NCI-H1417 treated with DMSO at 0.1 percent for 48 hours (cell line): Measurements from ENCODE around the gene PDAP1.
"Not testable (repeated sequence)": the region's sequence is repeated elsewhere in the genome, so short reads cannot be mapped to it uniquely, and the experiment has no call there.

Experiments
- DNase-seq: peaks from one replicate; lab custom pipeline; 2025; lab: John Stamatoyannopoulos, UW

The PDAP1 gene, protein sequence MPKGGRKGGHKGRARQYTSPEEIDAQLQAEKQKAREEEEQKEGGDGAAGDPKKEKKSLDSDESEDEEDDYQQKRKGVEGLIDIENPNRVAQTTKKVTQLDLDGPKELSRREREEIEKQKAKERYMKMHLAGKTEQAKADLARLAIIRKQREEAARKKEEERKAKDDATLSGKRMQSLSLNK

DNA sequence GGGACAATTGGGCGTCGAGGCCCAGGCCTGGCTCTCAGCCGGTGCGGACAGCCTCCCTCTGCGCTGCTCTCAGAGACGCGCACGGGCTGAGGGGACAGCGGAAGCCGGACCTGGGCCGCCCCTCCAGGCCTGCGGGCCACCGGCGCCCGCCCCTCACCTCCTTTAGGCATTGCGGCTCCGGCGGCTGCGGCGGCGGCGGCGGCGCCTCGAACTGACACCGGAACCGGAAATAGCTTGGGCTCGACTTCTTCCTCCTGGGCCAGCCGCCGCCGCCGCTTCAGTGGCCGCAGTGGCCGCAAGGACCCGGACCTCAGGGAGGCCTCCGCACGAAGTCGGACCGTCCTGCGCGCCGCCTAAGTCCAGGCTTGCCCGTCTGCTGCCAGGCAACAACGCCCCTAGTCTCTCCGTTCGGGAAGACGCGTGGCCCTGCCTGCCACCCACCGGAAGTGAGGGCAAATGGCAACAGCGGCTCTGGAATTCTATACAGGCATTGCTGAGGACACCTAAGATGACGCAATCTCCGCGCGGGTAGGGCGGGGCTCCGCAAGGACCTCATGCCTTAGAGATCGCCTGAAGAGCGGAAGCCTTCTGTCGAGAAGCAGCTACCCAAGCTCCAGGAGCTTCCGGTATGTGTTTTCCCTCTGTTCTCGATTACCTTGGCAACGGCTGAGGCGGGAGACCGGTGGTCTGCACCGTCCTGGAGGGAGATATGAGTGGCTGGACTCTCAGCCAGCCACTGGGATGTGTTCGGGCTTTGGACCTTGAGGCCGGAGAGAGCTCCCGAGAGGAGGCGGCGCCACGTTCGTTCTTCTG lies at the start of gene PDAP1, which contains the start of gene BUD31:
Gene PDAP1, minus strand, starts transcription at position 219 of the 813 bp plus-strand sequence. Its CDS starts 49 bp downstream, at position 170.
Gene BUD31, plus strand, starts transcription at position 591 of the 813 bp plus-strand sequence. CDS start 2,124 bp downstream, outside the sequence.
- DNase-seq, result peak; percentile 94

DNA sequence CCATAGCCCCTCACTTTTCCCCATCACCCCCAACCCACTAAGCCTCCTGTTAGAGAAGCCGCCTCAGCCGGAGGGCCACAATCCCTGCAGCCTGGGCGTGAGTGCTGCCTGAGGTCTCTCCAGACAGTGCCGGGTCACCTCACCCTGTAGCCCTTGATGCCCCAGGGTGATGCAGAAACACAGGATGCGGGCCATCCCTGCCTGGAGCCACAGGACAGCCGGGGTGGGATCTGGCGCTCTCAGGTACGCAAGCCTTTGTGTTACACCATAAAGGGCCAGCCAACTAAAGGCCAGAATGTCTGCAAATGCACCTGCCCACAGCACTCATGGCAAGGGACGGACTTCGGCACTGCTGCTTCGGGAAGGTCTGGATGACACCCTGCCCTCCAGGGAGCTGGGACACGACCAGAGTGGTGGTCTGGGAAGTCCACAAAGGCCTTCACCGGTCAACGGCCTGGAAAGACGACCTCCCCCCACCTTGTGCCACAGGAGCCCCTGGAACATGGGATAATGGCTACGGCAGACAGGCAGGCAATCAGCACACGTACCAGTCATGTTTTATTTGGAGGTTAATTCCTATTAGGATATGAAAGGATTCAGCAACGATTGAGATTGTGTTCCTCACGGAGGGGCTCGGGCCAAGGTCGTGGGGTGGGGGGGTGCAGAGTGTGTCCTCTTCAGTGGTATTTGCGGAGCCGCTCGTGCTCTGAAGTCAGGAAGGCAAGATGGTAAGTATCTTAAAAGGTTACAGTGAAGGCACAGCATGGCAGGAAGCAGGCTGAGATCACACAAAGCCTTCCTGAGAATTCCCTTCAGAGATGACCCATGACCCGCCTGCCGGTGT lies 49.5 kb upstream of the PDAP1 start:
- no peak for DNase-seq

DNA sequence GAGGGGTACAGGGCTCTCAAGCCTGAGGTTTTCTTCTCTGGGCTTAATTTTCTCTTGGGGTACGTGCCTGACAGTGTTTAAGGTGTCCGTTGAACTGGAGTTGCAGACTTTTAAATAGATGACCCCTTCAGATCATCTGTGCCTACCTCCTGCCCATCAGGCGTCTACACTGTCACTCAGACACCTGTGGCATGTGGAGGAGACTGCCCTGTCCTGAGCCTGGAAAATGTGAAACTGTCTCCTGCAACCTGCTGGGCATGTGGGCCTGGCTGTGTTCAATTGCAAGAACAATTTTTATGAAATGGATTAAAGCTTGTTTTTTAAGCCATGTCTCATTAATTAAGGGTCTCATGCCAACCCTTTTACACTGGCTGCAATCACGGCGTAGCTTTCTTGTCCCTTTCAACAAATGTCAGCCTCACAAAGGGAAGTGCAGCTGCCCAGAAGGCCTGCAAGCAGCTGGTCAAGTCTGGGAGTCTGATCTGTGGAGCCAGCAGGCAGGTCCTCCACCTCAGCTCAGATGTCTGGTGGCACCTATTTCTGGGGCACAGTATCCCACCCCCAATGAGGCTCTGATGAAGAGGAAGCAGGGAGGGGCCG lies 48.8 kb upstream of the PDAP1 start:
- DNase-seq, result no peak

DNA sequence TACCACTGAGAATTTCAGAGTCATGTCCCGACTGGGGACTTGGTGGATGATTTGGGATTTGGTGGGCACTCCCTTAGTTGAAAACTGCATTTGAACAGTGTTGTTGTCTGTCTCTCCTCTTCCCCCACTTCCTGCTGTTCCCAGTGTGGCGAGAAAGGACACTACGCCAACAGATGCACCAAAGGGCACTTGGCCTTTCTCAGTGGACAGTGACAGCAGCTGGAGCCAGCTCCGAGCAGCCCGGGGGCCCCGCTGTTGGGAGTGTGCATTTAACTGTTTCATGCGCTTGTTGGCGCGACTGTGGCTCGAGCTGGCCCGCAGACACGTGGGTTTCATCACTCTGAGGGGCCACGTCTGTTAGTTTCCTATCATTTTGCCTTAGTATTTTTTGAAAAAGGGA lies 47.9 kb upstream of the PDAP1 start:
- DNase-seq, result no peak

DNA sequence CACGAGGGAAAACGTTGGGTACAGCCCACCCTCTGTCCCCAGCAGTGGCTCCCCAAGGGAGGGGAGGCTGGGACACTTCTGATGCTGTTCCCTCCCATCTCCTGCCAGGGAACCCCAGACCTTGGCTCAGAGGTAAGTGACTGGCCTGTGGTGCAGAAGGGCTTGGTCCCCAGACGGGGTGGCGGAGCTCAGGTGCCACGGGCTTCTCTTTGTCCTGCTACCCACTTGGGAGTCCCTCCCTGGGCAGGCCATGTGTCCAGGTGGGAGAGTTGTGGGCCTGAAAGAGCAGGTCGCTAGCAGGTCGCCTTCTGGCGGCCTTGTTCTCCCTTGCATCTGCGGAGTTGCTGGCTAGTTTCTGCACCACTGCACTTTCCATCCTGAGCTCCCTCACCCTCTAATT lies 47.5 kb upstream of the PDAP1 start:
- no peak for DNase-seq

DNA sequence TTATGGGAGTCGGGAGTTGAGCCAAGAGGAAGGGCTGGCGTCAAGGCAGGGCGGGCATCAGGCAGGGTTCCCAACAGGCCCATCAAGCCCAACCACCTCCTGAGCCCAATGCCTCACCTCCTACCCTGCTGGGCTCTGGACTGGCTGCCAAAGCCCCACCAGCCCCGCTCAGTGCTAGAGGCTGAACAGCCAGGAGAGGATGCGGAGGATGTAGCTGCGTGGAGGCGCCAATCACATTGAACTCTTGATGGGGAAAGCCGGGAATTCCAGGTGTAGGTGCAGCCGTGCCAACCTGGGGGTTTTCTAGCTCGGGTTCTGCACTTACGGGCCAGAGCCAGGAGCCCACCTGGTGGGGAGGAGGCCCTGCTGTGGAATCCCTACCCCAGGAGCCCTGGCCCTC lies 44.7 kb upstream of the PDAP1 start:
- DNase-seq, result no peak

DNA sequence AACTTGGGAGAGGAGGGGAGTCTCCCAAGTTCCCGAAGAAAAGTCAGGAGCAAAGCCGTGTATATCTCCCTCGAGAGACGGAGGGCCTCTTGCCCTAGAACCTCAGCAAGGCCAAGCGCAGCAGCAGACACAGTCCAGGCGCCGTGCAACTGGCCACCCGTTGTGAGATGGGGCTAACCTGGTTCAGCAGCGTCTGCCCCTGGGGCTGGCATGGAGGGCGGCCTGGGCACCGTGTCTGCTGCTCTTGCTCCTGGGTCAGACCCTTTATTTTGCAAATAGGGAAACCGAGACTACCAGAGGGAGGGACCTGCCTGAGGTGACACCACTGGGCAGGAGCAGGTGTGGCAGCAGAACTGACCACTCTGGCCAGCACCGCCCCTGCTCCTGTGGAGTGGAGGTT lies 44.1 kb upstream of the PDAP1 start:
- no peak for DNase-seq

DNA sequence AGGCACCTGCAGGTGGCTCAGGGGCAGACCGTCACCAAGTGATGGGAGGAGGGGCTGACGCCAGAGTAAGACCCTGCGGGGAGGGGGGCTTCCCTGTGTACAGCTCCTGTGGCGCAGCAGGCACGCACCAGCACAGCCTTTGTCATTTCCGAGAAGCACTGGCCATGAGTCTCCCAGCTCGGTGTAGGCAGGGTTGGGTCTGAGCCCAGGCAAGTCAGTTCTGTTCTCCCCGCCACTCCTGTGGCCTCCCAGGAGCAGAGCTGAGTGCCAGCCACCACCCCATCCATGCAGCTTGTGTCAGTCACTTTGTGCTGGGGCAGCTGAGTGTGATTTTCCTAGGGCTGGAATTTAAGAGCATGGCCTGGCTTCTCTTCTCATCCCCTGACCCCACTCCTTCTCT lies 43.5 kb upstream of the PDAP1 start:
- no peak for DNase-seq

DNA sequence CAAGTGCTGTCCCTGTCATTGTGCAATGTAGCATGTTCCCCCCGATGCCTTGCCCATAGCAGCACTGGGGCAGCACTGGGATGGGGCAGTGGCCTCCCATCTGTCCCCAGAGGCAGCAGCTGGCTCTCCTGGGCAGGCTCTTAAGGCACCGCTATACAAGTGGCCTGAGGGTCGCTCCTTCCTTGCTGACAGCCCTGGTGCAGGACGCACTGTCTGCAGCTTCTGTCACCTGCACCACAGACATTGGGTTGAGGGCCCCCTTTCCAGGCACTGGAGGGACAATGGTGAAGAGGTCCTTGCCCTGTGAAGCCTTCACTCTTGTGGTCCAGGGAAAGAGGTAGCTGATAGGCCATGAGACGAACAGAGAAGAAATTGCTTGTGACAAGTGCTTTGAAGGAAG lies 40.9 kb upstream of the PDAP1 start:
- DNase-seq, result no peak

DNA sequence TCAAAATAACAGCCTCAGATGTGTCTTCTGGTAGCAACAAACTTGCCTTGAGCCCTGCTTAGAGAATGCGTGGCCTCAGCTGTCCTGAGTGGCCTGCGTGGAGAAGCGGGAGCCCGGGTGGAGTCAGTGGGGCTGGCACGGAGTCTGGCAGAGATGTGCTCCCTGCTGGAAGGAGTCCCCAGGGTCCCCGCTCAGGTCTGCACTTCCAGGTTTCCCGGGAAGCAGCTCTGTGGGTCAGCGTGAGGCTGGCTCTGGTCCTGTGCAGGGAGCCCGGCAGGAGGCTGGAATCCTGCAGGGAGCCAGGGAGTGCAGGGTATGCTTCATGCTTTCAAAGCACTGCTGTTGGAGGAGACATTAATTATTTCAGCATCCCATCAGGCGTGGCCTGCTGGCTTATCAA lies 40.5 kb upstream of the PDAP1 start:
- no peak for DNase-seq

DNA sequence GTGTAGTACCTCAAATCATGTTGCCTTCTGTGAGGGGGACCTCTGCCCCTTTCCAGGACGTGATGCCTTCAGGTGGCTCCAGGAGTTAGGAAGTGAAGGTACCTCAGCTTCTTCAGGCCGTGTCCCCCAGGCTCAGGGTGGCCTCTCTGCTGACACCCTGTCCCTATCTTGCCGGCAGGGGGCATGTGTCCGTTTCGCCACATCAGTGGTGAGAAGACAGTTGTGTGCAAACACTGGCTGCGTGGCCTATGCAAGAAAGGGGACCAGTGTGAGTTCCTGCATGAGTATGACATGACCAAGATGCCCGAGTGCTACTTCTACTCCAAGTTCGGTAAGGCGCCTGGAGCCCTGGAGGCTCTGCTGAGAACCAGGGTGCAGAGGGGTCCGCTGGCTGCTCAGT lies 39.5 kb upstream of the PDAP1 start:
- no peak for DNase-seq

DNA sequence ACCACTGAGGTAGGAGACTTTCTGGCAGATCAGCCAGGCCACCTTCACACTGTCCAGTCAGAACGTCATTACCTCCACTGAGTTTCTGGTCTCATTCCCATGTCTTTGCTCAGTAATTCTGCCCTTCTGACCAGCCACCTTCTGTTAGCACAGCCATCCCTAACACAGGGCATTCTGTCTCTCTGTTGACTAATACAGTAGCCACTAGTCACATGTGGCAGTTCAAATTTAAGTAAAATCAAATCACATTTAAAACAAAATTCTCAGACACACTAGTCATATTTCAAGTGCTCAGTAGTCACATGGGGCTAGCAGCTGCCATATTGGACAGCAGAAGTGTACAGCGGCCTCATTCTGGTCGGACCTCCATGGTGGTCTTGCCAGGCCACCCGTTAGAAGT lies 37.7 kb upstream of the PDAP1 start:
- DNase-seq, result no peak

DNA sequence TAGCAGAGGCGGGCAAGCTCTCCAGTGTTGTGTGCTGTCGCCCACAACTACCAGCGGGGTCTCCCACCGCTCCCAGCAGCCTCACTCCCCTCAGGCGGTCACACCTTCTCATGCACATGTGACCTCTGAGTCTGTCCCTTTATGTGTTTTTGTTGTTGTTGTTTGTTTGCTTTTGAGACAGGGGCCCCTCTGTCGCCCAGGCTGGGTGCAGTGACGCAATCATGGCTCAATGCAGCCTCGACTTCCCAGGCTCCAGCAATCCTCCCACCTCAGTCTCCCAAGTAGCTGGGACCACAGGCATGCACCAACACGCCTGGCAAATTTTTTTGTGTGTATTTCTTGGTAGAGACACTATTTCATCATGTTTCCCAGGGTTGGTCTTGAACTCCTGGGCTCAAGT lies 31.8 kb upstream of the PDAP1 start:
- no peak for DNase-seq

DNA sequence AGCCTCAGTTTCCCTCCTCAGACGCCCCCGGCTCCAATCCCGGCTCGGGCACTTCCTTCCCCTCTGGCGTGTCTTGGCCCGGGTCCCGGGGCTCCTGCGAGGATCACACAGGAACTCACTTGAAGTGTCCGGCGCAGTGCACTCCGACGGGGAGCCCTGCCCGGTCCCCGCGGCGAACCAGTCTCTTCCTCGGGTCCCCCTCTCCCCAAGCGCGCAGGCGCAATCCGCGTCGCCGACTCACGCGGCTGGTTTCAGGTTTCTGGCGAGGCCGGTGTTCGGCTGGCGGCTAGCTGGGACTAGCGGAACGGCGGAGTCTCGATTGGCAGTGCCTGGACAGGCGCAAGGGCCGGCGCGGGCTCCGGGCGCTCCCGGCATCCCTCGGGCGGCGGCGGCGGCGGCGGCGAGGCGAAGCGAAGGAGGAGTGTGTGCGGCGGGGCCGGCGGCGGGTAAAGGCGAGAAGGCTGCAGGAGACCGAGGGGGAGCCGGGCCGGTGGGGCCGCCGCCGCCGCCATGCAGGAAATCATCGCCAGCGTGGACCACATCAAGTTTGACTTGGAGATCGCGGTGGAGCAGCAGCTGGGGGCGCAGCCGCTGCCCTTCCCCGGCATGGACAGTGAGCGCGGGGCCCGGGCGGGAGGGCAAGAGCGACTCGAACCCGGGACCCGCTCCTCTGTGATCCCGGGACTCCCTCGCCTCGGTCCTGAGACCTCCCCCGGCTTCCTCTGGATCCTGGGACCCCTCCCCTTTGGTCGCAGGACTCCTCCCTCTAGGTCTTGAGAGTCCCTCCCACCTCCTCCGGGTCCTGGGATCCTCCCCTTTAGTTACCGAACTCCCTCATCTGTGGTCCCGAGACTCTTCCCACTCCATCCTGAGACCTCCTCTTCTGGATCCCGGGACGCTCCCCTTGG lies 30.4 kb upstream of the PDAP1 start, which contains the start of the genes CPSF4 and PTCD1:
Gene CPSF4, plus strand, starts transcription at position 371 of the 908 bp plus-strand sequence. Its CDS starts 140 bp downstream, at position 511.
Gene PTCD1, minus strand, starts transcription at position 226 of the 908 bp plus-strand sequence. CDS start 3,556 bp downstream, outside the sequence.
- DNase-seq, result peak; percentile 32

DNA sequence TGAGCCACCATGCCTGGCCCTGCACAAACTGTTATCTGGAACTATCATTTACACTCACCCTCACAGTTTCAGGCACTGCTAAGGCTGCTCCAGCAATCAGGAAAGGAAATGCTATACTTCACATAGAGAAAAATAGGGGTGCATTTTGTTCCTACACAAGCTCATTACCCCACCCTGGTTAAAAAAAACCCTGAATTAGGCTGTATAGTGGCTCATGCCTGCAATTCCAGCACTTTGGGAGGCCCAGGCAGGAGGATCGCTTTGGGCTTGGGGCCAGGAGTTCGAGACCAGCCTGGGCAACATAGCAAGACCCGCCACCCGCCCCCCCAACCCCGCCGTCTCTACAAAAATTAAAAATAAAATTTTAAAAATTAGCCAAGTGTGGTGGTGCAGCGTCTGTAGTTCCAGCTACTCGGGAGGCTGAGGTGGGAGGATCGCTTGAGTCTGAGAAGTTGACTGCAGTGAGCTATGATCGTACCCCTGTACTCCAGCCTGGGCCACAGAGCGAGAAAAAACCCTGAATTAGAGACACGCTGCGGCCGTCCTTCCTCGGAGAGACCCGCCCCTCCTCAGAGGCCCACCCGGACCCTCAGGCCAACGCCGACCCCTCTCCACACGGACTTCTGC lies 29.7 kb upstream of the PDAP1 start:
- no peak for DNase-seq

DNA sequence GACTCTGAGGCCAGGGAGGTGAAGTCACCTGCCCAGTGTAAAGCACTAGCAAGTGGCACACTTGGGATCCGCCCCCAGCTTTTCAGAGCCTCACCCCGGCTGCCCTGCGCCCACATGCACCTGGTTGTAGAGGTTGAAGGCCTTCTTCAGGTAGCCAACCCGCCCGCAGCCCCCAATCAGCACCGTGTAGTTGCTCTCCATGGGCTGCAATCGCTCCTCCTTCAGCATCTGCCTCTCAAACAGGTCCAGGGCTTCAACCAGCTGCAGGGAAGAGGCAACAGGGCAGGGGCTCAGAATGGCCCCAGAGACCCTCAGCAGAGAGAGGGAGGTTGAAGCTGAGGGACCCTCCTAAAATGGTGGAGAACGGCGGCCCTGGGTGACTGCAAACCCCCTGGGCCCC lies 24.8 kb upstream of the PDAP1 start:
- no peak for DNase-seq

DNA sequence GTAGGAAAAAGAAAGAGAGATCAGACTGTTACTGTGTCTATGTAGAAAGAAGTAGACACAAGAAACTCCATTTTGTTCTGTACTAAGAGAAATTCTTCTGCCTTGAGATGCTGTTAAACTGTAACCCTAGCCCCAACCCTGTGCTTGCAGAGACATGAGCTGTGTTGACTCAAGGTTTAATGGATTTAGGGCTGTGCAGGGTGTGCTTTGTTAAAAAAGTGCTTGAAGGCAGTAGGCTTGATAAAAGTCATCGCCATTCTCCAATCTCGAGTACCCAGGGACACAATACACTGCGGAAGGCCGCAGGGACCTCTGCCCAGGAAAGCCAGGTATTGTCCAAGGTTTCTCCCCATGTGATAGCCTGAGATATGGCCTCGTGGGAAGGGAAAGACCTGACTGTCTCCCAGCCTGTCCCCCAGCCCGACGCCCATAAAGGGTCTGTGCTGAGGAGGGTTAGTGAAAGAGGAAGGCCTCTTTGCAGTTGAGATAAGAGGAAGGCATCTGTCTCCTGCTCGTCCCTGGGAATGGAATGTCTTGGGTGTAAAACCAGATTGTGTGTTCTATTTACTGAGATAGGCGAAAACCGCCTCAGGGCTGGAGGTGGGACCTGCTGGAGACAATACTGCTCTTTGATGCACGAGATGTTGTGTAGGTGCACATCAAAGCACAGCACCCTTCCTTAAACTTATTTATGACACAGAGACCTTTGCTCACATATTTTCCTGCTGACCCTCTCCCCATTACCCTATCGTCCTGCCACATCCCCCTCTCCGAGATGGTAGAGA lies 23.6 kb upstream of the PDAP1 start:
- DNase-seq, result not testable (repeated sequence)

DNA sequence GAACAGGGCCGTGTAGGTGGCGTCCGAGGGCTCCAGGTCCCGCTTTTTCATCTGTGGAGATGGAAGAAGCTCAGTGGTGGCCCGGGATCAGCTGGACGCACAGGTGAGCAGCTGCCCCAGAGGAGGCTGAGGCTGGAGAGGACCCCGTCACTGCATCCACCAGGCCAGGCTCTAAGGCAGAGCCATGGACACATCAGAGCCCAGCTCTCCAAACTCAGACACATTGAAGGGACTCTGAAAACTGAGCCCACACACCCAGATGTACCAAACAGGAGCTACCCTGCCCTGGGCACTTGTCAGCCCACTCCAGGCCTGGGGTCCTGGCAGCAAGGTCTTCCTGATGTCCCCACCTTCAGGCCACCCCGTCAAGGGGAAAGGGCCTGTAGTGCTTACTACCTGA lies 21.4 kb upstream of the PDAP1 start:
- DNase-seq, result no peak

DNA sequence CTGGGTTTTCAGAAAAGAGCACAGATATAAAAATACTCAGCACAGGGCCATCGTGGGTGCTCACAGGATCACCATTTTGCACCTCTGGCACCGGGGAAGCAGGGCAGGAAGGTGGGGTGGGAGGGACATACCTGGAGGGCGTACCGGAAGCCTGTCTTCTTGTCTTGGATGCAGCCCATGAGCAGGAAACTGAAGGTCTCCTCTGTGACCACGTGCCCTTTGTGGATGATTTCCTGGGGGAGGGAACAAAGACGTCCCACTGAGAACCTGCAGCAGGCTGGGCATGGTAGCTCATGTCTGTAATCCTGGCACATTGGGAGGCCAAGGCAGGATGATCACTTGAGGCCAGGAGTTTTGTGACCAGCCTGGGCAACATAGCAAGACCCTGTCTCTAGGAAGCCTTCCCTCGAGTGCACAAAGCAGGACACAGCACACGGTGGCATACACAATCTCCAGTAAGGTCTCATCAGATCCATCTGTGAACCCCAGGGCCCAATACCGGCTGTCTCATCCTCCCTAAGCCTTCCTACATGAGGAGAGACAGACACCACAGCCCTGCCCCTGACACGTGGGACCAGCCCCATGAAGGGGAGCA lies 20.7 kb upstream of the PDAP1 start:
- DNase-seq, result no peak
